ENCODE results near the gene ORC2.
"Not testable (repeated sequence)": the region's sequence is repeated elsewhere in the genome, so short reads cannot be mapped to it uniquely, and the experiment has no call there.

ORC2 gene

DNA sequence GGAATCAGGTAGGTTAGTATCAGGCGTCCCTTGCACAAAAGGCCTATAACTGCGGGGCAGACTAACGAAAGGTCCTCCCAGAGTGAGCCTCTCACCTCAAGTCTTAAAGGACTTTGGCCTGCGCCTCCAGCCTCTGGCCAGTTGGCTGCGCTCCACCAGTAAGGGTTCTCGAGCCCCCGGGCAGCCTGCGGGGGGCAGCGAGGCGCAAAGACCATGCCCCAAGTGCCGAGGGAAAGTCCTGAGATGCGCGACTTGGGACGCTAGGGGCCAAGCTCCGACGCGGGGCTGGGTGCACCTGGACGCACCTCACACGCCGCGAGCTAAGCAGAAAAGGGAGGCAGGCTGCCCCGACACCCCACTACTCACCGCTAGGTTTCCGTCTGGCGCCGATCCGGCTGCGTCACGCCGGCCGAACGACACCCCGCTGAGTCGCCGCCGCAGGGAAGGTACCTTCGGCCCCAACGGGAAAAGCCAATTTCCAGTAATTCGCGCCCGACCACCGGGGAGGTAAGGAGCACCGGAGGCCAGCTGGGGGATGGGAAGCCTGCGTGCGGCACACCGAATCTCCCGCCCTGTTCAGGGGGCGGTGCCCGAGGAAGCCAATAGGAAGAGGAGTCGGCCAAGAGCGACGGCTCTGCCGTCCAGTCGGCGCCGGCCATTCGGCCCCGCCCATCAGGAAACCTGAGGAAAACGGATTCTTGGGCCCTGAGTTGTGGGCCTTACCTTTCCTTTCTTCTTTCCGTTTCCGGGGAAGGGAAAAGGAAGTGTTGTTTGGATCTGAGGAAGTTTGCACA, at the start of gene ORC2:
Gene ORC2 (minus strand): TSS at position 537 of the 794 bp plus-strand sequence. CDS start 5,537 bp downstream, outside the sequence.
- DNase-seq: peak; percentile 92 to 98

DNA sequence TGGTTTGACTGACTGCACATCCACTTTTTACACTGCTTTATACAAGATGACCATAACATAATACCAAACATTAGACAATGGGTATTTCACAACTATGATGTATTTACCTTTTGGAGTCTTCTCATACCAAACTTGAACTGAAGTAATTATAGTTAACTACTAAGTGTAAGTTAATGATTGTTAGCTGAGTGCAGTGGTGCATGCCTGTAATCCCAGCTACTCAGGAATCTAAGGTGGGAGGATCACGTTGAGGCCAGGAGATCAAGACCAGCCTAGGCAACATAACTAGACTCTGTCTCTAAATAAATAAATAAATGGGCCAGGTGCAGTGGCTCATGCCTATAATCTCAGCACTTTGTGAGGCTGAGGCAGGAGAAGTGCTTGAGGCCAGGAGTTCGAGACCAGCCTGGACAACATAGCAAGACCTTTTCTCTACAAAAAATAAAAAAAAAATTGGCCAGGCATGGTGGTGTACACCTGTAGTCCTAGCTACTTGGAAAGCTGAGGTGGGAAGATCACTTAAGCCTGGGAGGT, 44.9 kb upstream of the ORC2 start:
- DNase-seq: peak; percentile 59 to 74

DNA sequence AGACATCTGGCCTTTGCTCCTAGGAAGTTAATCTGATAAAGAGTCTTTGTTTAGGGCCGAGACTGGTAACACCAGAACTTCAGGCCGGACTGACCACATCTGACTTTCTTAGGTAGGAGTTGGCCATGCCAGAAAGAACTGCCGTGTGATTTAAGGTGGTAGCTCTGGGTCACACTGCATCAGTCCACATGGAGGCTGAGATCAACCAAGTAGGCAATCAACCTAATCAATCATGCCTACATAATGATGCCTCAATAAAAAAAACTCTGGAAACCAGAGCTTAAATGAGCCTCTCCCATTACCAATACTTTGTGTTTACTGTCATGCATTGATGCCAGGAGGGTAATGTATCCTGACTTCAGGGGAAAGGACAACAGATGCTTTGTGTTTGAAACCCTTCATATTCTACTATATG, 44.1 kb upstream of the ORC2 start:
- peak; percentile 88 to 95 for DNase-seq

DNA sequence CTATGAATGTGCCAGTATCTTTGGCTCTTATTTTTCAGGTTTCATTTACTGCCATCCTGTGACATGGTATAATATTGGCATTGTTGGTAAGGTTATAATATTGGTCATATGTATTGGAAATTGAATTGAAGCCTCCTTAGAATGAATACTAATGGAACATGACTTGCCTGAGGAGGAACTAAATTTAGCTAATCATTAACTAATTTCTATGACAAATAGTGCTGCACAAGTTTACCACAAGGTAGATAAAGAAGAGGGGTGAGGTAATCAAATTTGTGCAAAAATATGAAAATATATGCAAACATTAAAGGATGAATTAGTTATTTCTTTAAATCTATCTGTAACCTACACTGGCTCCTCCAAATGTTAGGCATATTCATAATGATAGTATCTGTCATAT, 43.2 kb upstream of the ORC2 start:
- DNase-seq: peak; percentile 79 to 83

DNA sequence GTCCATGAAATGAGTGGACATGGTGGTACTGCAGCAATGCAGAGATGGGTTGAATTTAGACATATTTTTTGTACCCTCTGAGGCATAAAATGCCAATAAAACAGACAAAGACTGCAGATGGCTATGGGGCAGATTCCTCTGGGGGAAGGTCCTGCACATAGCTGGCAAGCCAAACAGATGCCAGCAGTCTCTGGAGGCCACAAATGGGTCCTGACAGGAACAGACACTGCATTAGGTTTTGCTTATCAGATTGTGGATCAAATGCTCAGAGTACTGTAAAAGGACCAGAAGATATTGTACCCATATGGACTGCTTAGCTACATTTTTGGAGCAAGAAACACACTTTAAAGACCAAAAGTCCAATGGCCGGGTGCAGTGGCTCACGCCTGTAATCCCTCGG, 40.9 kb upstream of the ORC2 start:
- no peak for DNase-seq

DNA sequence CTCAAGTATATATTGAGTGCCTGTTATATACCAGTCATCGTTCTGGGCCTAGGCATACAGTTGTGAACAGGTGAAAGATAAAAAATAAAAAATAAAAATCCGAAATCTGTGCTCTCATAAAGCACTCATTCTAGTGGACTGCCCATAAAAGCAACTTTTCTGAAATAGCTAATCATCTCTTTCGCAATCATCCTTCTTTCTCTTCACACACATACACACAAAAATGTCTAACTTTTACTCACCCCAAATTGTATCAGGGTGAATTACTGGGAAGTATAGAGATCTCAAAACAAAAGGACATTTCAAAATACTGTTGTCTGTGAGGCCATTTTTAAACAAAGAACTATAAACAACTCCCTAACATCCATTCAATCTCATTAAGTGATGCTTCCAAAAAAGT, 29.6 kb upstream of the ORC2 start:
- no peak for DNase-seq

DNA sequence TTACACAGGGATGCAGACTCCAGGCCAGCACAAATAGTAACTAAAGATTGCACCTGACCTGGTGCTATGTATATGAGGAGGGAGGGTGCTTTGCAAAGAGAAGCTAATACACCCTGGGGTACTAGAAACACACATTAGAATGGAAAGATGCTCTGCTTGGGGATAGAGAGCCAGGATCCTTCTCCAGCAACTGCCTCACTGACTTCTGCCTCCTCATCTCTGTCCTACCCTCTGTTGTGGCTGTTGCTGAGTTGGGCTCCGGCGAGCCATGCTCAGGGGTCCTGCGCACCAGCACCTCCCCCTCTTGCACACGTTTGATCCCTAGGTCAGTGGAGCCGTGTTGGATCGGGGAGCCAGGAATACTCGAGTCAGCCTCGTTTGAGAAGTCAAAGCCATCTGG, 23.7 kb upstream of the ORC2 start:
- DNase-seq: peak in 1 of 2 experiments; percentile 43

DNA sequence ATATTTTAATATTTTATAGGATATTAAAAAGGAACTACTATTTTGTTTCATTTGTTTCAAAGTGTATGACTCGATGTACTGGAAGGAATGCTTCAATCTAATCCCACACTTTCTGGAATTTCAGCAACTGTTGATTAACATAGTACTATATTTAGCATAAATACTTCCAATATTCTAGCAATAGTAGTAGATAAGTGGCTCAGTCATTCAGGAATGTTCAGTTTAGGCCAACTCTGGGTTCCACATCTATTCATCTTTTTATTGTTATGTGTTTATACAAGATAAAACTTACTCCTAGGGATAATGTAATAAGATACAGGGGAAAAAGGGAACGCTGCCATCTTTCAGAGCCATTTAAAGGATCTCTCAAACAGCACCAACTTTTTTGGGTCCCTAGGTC, 22.3 kb upstream of the ORC2 start:
- no peak for DNase-seq

DNA sequence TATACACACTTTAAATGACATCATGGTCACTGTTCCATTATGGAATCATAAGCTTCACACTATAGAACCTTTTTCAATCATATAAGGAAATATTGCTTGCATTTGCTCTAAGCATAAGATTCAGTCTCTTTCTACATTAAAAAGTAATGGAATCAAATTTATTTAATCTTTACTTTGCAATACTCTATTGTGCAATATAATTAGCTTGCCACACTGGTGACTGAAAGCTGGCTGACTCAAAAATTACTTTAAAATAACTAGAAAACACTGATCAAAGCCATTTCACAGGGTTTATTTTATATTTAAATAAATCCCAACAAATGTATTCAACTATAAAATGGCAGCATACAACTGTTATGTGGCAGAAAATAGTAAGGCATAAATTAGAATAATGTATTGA, 13.2 kb upstream of the ORC2 start:
- no peak for DNase-seq

DNA sequence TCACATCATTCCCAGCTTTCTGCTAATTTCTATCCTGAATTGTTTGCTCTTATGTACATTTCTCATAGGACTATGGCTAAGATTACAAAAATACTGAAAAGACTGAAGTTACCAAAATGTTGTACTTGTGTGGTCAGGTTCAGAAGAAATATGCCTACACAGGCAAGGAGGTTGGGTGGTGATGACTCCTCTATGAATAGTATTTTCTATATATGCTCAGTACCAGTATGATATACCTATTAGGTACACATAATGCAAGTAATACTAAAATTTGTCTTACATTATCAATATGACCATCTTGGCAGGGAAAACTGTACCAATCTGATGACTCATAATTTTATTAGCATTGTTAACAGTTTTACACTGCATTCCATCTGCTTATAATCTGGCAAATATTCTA, 12.2 kb upstream of the ORC2 start:
- DNase-seq: no peak

DNA sequence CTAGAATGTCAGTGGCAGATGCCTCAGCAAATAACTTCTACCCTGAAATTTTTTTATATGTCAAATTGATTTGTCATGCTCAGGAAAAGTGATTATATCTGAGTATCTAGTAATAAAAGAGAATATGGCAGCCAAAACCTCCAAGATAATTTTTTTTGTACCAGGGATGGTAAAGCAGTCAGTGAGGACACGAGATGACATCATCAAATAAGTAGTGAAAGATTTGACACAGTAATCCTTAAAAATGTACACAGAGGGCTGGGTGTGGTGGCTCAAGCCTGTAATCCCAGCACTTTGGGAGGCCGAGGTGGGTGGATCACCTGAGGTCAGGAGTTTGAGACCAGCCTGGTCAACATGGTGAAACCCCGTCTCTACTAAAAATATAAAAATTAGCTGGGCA, 6.6 kb upstream of the ORC2 start:
- not testable (repeated sequence) for DNase-seq

DNA sequence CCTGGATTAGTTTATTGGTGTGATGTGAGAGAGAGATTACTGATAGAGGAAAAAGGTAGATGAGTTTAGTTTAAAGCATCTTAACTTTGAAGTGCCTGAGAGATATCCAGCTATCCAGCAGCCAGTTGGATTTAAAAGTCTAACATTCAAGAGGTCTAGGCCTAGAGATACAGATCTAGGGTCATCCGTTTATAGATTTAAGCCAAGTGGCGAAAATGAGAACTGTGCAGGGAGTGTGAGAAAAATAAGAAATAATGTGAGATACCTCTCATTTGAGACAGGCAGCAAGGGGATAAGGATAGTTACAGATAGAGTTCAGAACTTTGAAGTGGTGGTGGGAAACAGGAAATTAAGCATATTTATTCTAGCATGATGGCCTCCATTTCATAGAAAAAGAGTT, 5.3 kb upstream of the ORC2 start:
- DNase-seq: no peak

DNA sequence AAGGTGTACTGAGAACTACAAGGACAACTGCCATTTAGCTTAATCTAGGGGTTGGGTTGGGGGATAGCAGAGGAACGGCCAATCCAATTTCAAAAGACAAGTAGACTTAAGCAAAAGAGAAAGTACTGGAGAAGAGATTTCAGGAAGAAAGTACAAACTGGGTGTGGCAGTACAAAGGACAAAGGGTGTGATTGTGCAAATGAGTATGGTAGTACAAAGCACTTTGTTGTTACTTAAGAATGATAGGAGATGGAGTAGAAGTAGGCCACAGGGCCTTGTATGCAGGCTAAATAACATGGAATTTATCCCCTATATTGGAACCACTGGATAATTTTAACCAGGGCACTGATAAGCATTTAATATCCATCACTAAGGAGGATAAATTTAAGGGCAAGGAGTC, 4.7 kb upstream of the ORC2 start:
- DNase-seq: no peak

DNA sequence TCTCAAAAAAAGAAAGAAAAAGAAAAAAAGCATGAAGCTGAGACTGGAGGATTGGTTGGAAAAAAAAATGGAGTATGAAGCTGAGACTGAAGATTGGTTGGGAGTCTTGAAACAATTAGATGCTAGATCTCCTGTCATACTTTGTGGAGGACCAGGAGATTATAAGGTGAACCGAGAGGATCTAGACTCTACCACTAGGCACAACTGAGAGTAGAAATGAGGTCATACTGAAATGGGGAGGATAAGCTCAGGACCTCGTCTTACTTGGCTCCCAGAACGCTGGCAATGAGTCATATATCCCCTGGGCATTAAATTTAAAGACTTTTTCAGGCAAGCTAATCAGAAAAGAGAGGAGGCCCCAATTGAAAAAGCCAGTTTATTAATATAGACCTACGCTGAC, 3.3 kb upstream of the ORC2 start:
- no peak for DNase-seq

DNA sequence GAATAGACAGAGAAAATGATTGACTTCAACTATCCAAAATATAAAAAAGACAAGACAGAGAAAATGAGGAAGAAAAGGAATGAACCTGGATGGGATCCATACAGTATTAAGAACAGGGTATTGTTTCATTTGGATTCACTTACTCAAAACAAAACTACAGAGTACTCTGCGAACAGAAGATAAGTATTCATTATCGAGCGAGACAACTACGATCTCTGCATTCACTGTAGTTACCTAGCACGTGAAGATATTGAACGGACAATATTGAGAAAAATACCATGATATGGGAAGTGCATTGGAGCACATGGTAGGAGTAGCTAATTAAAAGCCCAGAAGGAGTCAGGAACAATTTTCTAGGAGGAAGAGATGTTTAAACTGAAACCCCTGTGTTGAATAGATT, 1.0 kb upstream of the ORC2 start:
- DNase-seq: peak in 1 of 2 experiments; percentile 32

DNA sequence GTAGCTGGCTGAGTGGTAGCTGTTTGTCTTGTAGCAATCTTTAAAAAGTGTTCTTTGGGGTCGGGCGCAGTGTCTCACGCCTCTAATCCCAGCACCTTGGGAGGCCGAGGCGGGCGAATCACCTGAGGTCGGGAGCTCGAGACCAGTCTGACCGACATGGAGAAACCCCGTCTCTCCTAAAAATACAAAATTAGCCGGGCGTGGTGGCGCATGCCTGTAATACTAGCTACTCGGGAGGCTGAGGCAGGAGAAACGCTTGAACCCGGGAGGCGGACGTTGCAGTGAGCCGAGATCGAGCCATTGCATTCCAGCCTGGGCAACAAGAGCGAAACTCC, 425 bp upstream of the ORC2 start:
- DNase-seq: not testable (repeated sequence)

DNA sequence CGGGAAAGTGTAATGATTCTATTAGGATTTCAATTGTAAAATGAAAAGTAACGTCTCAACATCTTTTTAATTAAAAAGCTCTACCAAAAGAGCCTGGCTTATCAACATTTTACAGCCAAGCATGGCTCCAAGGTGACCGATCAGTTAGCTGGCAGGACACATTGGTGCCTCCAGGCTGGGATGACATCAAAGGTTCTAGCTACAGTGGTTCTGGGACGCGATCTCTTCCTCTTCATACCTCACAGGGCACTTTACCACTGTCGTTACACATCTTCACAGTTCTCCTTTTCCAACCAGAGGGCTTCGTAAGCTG, 693 bp downstream of the ORC2 start:
- no peak for DNase-seq

DNA sequence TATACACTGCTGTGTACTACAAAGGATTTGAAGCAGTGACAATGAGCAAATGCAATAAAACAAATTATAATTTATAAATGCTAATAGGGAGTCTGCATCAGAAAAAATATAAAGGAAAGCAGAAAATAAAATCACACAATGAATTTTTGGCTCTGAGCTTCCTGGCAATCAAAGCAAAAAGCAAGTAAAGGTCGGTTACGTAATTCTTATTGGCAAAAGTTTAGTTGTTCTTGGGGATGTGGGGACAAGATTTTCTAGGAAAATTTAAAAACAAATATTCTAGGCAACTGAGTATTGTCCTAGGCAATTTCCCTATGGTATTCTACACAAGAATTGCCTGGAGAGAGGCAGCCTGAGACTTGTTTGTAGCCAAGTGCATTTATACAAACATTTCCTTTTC, 1.8 kb downstream of the ORC2 start:
- no peak for DNase-seq

DNA sequence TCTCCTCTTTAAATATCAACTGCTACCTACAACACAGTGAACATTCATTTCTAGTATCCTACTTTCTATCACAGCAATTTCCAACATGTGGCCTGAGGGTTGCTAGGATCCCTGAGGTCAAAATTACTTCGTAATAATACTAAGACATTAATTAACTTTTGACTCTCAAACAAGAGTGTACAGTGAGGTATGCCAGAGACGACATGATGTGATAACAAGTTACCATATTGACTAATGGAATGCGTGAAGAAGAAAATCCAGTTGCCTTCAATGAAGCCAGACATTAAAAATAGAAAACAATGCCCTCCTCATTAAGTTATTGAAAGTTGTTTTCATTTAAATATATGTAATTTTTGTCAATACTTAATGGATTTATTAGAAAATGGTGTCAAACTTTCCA, 13.1 kb downstream of the ORC2 start:
- DNase-seq: no peak

DNA sequence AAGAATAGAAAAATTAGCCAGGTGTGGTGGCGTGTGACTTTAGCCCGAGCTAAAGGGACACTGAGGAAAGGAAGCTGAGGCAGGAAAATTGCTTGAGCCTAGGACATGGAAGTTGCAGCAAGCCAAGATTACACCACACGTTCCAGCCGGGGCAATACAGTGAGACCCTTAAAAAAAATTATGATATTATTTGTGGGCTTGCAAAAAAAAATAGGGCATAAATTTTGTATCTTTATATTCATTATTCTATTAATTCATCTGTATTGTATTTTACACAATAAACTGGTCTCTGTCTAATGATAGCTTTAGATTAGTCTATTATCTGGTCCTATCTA, 18.1 kb downstream of the ORC2 start:
- no peak for DNase-seq

DNA sequence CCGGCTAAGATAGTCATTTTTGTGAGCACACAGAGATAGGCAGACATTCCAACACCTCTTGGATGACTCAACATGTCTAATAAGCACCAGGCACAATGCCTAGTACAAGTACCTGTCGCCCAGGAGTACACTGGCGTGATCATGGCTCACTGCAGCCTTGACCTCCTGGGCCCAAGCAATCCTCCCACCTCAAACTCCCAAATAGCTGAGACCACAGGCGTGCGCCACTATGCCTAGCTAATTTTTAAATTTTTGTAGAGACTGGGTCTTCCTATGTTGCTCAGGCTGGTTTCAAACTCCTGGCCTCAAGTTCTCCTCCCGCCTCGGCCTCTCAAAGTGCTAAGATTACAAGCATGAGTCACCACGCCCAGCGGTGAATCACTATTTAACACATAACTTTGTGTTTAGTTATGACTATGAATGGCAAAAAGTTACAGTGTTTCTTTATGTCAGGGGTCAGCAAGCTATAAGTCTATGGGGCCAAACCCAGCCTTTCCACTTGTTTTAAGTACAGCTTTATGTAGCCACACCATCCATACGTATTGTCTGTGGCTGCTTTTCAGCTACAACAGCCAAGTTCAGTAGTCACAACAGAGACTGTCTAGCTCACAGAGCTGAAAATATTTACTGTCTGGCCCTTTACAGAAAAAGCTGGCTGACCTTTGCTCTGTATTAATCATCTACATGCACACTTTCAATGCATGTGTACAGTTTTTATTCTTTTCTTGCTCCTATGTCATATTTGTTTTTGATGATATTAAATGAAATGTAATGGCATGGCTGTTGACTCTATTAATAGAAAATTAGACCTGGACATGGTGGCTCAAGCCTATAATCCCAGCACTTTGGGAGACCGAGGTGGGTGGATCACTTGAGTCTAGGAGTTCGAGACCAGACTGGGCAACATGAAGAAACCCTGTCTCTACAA, 18.7 kb downstream of the ORC2 start:
- DNase-seq: no peak

DNA sequence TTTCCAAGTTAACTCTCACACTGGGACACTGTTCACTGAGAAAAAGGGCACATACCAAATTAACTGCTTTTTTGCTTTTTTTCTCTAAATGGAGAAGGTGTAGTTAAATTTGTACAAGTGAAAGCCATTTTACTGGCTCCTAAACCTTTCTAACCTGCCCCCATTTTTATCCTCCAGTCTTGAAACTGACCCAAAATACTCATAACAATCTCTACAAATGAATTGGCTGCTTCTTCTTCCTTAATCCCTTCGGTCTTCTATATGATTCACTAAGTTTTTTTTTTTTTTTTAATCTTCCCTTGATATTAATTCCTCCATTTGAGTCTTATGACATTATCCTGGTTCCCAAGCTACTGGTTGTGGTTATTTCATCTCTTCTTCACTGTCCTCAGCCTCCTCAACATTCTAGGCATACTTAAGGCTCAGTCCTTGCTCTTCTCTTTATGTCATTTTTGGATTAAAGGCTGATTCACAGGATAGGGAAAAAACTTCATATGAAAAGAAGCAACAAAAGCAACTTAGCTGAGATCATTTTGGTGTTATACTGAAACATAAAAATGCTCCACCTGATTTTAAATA, 19.8 kb downstream of the ORC2 start:
- no peak for DNase-seq

DNA sequence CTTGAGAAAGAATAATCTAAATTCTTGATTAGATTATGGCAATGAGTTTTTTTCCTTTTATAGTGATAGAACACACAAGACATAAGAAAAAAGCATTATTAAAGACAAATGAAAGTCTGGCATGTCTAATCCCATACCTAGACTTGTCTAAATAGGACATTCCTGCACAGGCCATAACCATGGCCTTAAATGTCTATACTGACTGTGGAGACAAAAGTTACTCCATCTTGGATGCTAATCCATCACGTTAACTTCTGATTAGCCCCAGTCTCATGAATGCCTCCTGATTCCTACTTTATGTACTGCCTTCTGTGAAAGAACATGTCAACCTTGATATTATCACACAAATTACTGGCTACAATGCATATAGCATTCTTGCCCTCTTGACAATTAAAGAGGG, 23.6 kb downstream of the ORC2 start:
- no peak for DNase-seq
